ENCODE results near the gene INPP5A.

INPP5A gene

DNA sequence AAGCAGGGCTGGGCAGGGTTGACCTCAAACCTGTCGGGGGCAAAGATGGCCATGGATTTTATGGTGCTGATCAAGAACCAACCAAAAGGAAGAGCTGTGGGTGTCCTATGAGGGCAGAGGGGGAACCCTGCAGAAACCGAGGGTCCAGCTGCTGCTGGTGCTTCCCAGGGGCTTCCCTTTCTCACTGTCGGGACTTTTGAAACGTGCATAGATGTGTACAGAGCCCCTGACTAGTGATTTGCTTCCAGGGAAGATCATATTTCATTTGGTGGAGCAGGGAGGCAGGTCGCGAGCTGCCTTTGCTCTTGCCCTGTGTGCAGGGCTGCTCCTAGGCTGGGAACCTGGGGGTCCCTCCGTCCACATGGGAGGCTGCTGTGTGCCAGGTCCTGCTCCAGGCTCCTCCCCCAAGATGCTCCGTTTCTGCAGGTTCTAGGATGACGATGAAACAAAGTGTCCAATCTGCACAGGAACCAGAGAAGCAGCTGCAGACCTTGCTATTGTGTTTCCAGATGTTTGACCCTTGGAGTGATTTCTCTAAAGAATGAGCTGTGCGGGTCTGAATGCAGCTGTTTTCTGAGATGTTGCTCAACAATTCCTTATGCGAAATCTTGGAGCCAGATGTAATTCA lies 9.4 kb upstream of the INPP5A start:
- DNase-seq (ENCODE audit: insufficient read length, low spot score) (no peak), FAIRE-seq (no peak)
- no peak for TF ChIP-seq POLR2A (IDR thresholded peaks at IDR 0.05; ENCODE audit: low read depth, low read length)

DNA sequence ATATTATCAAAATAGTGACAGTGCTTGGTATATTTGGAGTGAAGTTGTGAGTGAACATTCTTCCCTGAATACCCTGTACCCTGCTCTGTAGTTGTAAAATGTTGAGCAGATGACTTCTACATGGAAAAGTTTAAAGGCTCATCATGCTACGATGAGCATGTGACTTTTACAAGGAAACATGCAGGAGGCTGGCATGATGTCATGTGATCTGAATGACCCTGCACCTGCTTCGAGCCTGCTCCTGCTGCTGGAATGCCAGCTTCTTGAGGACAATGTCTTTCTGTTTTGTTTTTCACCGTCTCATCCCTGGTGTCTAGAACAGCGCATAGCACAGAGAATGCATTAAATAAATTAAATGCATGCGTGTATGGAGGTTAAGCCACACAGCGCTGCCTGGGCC lies 5.4 kb upstream of the INPP5A start:
- FAIRE-seq = no peak

GRCh38 chr10:132532749-132533560 lies 4.6 kb upstream of the INPP5A start:
- DNase-seq (ENCODE audit: insufficient read length, low spot score) (peak; percentile 76), FAIRE-seq (peak; percentile 98)
- TF ChIP-seq POLR2A (IDR thresholded peaks at IDR 0.05; ENCODE audit: low read depth, low read length) = no peak

More for the DNA sequence above, 5.4 kb upstream of the INPP5A start:
- no peak for TF ChIP-seq POLR2A (IDR thresholded peaks at IDR 0.05; ENCODE audit: low read depth, low read length)
- DNase-seq (ENCODE audit: insufficient read length, low spot score) = no peak

GRCh38 chr10:132533571-132534260 lies 3.9 kb upstream of the INPP5A start:
- TF ChIP-seq POLR2A (IDR thresholded peaks at IDR 0.05; ENCODE audit: low read depth, low read length) = no peak
- no peak for FAIRE-seq
- DNase-seq (ENCODE audit: insufficient read length, low spot score) = no peak

- no peak for TF ChIP-seq POLR2A (IDR thresholded peaks at IDR 0.05; ENCODE audit: low read depth, low read length)
- DNase-seq (ENCODE audit: insufficient read length, low spot score) (no peak), FAIRE-seq (peak; percentile 11)
Measured at GRCh38 chr10:132534391-132535064, 3.1 kb upstream of the INPP5A start.

- no peak for TF ChIP-seq POLR2A (IDR thresholded peaks at IDR 0.05; ENCODE audit: low read depth, low read length)
- no peak for FAIRE-seq
- no peak for DNase-seq (ENCODE audit: insufficient read length, low spot score)
Measured at GRCh38 chr10:132535065-132535651, 2.4 kb upstream of the INPP5A start.

DNA sequence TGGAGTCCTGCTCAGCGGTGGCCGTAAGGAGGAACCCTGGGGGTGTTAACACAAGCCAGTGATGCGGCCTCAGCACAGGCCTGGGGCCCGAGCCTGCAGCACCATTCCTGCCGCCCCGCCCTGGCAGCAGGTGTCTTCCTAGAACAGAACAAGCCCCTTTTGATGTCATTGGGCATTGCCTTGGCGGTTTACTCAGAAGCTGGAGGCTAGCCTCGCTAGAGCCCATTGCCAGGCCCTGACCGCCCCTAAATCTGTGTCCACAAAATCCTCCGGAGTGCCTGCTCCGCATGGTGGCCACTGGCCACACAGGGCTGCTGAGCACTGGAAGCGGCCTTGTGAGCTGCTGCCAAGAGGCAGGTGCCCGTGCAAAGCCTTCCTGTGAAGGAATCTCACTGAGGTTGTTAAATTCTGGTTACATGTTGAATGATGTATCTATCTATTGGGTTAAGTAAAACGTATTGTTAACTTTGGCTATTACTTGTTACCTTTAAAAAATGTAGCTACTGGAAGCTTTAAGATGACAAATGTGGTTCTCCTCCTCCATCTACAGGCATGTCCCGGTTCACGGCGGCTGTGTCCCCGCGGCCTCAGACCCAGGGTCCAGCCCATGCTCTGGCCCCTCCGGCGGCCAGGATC lies 1.2 kb upstream of the INPP5A start:
- no peak for TF ChIP-seq POLR2A (IDR thresholded peaks at IDR 0.05; ENCODE audit: low read depth, low read length)
- no peak for FAIRE-seq
- DNase-seq (ENCODE audit: insufficient read length, low spot score) = no peak

DNA sequence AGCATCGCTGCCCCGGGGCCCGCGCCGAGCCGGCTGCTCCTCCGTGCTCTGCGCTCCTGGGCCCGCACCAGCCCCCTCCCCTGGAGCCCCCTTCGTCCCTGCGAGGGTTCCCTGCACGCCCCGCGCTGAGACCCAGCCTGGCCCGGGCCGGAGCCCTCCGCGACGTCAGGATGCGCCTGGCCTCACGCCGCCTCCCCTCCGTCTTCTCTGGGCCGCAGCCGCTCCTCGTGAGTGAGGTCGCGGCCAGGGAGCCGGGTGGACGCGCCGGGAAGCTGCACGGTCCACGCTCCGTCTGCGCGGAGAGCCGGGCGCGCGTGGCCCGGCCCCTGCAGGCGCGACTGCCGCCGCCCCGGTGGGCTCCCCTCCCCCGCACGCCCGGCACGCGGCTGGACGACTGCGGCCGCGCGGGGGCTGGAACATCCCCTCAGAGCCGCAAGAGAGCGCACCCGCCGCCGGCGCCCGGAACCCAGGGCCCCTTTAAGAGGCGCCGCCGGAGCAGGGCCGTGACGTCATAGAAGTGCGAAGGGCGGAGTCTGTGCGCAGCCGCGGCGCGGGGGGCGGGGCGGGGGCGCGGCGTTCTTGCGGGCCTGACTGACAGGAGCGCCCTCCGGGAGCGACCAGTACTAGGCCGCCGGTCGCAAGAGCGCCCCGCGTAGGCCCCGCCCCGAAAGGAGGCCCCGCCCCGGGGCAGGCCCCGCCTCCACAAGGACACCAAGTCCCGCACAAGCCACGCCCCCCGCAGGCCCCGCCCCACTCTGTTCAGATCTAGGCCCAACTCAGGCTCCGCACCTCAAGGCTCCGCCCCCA lies 507 bp upstream of the INPP5A start:
- FAIRE-seq = no peak
- peak; percentile 47 for TF ChIP-seq POLR2A (IDR thresholded peaks at IDR 0.05; ENCODE audit: low read depth, low read length)
- peak; percentile 80 for DNase-seq (ENCODE audit: insufficient read length, low spot score)

GRCh38 chr10:132538031-132538789 lies 623 bp downstream of the INPP5A start:
- FAIRE-seq (no peak), DNase-seq (ENCODE audit: insufficient read length, low spot score) (no peak)
- TF ChIP-seq POLR2A (IDR thresholded peaks at IDR 0.05; ENCODE audit: low read depth, low read length) = no peak

DNA sequence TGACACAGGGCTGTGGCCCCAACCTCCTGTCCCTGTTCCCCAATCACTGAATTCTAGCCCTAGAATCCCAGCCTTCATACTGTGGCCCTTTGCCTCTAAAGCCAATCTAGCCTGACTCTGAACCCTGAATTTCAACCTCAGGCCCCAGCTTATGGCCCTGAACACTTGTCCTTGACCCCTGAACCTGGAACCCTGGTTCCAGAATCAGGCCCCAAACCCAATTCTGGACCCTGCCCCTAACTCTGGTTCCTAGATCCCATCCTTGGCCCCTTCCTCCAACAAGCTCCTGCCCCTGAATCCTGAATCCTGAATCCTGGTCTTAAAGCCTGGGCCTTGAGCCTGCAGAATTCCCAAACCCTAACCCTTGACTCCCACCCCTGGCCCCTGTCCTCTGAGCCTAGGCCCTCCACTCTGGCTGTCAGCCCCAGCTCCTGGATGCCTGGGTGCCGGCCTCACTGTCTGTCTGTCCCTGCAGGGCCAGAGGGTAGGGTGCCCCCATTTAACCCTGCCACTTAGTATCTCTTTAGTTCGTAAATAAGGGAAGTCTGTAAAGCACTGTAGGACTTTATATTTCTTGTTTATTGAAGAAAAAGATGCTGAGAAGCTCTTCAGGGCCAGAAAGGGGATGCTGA lies 1.3 kb downstream of the INPP5A start:
- TF ChIP-seq POLR2A (IDR thresholded peaks at IDR 0.05; ENCODE audit: low read depth, low read length) = no peak
- FAIRE-seq = no peak
- DNase-seq (ENCODE audit: insufficient read length, low spot score) = no peak

GRCh38 chr10:132539431-132539839 lies 1.8 kb downstream of the INPP5A start:
- FAIRE-seq (no peak), DNase-seq (ENCODE audit: insufficient read length, low spot score) (peak; percentile 23)
- no peak for TF ChIP-seq POLR2A (IDR thresholded peaks at IDR 0.05; ENCODE audit: low read depth, low read length)

Data from H54 (cell line).